Stimulated activated CD8-positive, alpha-beta memory T cell treated with anti-CD3 and anti-CD28 coated beads, Interleukin-4, amount 100 ng/mL, for 24 hours (primary cell): ENCODE measurements around the gene FZD1.

Experiments
- DNase-seq: peaks from one replicate; pipeline ENCODE4 v3.0.0-alpha.2; 2020; ENCODE audit warnings: low read depth

FZD1 gene

DNA sequence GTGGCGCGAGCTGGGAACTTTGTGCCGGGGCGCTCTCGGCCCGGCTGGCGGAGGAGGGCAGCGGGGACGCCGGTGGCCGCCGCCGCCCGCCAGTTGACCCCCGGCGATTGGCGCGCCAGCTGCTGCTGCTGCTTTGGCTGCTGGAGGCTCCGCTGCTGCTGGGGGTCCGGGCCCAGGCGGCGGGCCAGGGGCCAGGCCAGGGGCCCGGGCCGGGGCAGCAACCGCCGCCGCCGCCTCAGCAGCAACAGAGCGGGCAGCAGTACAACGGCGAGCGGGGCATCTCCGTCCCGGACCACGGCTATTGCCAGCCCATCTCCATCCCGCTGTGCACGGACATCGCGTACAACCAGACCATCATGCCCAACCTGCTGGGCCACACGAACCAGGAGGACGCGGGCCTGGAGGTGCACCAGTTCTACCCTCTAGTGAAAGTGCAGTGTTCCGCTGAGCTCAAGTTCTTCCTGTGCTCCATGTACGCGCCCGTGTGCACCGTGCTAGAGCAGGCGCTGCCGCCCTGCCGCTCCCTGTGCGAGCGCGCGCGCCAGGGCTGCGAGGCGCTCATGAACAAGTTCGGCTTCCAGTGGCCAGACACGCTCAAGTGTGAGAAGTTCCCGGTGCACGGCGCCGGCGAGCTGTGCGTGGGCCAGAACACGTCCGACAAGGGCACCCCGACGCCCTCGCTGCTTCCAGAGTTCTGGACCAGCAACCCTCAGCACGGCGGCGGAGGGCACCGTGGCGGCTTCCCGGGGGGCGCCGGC lies 870 bp downstream of the FZD1 start:
- no peak for DNase-seq

DNA sequence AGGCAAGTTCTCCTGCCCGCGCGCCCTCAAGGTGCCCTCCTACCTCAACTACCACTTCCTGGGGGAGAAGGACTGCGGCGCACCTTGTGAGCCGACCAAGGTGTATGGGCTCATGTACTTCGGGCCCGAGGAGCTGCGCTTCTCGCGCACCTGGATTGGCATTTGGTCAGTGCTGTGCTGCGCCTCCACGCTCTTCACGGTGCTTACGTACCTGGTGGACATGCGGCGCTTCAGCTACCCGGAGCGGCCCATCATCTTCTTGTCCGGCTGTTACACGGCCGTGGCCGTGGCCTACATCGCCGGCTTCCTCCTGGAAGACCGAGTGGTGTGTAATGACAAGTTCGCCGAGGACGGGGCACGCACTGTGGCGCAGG lies 1.4 kb downstream of the FZD1 start:
- no peak for DNase-seq

DNA sequence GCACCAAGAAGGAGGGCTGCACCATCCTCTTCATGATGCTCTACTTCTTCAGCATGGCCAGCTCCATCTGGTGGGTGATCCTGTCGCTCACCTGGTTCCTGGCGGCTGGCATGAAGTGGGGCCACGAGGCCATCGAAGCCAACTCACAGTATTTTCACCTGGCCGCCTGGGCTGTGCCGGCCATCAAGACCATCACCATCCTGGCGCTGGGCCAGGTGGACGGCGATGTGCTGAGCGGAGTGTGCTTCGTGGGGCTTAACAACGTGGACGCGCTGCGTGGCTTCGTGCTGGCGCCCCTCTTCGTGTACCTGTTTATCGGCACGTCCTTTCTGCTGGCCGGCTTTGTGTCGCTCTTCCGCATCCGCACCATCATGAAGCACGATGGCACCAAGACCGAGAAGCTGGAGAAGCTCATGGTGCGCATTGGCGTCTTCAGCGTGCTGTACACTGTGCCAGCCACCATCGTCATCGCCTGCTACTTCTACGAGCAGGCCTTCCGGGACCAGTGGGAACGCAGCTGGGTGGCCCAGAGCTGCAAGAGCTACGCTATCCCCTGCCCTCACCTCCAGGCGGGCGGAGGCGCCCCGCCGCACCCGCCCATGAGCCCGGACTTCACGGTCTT lies 1.9 kb downstream of the FZD1 start:
- DNase-seq = no peak

DNA sequence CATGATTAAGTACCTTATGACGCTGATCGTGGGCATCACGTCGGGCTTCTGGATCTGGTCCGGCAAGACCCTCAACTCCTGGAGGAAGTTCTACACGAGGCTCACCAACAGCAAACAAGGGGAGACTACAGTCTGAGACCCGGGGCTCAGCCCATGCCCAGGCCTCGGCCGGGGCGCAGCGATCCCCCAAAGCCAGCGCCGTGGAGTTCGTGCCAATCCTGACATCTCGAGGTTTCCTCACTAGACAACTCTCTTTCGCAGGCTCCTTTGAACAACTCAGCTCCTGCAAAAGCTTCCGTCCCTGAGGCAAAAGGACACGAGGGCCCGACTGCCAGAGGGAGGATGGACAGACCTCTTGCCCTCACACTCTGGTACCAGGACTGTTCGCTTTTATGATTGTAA lies 2.5 kb downstream of the FZD1 start:
- no peak for DNase-seq

DNA sequence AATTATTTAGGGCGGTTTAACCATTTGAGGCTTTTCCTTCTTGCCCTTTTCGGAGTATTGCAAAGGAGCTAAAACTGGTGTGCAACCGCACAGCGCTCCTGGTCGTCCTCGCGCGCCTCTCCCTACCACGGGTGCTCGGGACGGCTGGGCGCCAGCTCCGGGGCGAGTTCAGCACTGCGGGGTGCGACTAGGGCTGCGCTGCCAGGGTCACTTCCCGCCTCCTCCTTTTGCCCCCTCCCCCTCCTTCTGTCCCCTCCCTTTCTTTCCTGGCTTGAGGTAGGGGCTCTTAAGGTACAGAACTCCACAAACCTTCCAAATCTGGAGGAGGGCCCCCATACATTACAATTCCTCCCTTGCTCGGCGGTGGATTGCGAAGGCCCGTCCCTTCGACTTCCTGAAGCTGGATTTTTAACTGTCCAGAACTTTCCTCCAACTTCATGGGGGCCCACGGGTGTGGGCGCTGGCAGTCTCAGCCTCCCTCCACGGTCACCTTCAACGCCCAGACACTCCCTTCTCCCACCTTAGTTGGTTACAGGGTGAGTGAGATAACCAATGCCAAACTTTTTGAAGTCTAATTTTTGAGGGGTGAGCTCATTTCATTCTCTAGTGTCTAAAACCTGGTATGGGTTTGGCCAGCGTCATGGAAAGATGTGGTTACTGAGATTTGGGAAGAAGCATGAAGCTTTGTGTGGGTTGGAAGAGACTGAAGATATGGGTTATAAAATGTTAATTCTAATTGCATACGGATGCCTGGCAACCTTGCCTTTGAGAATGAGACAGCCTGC lies 3.1 kb downstream of the FZD1 start:
- DNase-seq = no peak

DNA sequence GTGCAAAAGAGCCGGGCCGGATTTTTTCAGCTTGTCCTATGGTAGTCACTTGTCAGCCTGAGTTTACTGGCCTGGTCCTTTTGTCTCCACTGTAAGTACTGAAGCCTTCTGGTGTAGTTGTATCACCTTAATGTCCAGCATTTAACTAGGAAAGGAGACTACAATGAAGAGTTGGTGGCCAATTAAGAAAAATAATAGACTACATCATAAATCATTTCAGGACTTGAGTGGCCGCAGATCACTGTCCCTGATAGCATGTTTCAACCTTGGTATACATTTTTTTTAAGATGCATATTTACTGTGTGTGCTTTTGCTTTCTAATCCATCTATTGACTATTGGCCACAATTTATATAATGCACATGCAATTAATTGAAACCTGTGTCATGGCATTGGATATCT lies 6.1 kb downstream of the FZD1 start:
- DNase-seq = no peak

DNA sequence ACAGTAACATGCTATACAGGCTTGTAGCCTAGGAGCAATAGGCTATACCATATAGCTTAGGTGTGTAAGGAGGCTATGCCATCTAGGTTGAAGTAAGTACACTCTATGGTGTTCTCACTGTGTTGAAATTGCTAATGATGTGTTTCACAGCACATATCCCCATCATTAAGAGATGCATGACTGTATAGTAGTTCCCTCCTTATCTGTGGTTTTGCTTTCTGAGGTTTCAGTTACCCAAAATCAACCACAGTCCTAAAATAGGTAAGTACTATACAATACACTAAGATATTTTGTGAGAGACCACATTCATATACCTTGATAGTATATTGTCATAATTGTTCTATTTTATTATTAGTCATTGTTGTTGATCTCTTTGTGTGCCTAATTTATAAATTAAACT lies 12.7 kb downstream of the FZD1 start:
- no peak for DNase-seq

DNA sequence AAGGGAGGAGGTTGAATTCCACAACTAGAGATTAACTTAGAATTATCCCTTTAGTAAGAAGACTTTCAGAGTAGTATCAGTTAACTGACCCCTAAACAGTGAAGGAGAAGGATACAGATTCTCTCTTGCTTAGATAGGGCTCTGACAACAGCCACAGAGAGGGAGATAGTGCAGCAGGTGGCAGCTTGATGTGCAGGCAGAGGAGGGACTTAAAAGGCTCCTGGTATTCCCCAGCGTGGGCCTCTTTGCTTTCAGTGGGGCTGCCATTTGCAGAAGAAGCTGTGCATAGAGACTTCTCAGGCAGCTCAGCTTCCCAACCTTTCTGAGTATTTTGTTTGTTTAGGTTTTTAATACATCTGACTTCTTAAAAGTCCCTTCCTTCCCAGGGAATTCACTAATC lies 16.0 kb downstream of the FZD1 start:
- no peak for DNase-seq

DNA sequence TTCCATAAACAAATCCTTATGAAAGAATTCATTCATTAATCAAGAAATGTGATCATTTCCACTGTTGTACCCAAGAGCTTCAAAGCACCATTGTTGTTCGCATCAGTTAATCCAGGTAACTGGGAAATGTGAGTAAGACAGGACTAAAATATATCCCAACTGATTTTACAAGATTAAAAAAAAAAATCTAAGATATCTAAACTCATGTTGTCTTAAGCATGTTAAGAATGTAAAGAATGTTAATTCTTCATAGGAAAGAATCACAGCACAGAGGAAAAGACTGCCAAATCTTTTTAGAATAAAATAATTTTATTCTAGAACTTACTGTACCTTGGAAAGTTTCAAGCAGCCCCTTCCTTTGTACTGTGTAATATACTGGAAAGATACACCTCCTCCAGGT lies 16.4 kb downstream of the FZD1 start:
- DNase-seq = no peak

DNA sequence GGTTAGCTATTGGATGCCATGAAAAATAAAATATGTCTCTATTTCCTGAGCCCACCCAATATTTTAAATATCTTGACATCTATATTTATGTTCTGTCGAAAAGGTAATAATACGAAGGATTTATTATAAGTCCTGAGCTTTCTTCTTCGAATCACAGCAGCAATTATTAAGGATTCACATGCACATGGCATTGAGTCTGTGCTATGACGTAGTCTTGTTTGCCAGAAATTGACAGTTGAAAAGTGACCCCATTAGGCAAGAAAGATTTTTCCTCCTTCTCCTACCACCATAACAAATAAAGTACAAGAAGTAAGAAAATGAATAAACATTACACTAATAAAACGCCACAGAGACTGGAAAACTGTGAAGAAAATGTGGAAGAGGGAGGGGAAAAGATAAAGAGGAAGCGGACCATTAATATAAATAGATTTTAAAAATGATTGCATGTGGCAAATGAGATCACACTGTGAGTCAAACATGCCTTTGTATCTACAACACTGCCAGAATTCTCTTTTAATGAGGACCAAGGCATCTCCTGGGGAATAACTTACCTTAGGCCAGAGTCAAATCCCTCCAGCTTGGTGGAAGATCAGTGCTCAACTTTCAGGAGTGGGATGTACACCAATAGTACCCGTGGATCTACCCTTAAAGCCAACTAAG lies 21.6 kb downstream of the FZD1 start:
- DNase-seq = no peak

DNA sequence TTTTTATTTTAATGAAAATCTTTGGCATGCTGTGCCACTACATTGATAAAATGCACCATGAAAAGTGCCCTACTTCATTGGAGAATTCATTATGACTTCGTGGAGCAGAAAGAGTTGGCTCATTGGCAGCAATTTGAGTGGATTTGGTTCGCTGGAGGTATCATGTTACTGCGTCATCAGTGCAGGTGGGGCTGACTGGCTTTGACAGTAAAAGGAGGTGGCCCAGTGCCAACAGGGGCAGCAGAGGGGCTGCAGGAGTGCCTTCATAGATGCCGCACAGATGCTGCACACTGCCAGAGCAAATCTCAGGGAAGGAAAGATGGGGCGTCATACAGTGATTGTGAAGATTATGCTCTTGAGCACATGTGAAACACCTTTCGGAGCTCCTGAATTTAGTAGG lies 22.2 kb downstream of the FZD1 start:
- no peak for DNase-seq

DNA sequence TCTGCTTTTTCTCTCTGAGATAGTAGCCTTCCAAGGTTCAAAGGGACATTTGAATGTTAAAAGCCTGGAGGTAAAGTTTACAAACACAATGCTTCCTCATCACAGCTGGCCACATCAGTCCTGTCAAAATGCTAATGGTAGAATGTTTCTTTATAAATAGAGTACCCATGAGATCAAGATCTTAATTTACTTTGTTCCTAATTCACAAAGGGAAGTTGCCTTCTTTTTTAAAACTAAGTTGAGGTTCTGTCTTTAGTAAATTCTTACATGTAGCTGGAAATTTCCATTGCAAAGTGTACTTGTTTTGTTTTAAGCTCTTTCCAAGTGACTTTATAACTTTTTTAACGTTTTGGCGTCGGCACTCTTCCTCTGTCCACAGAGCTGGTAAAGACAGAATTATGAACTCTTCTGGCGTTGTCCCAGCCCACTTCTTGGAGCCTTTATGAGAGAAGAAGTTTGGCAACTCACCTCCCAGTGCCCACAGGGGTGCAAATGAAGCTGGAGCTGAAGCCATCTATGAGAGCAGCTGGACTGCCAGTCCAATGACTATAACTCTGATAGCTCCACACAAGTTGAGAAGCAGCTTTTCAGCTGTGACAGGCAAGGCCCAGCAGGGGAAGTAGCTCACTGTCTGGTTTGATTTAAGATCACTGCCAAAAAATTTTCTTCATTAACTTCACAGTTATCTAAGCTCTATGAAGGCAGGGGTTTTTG lies 23.3 kb downstream of the FZD1 start:
- DNase-seq = no peak

DNA sequence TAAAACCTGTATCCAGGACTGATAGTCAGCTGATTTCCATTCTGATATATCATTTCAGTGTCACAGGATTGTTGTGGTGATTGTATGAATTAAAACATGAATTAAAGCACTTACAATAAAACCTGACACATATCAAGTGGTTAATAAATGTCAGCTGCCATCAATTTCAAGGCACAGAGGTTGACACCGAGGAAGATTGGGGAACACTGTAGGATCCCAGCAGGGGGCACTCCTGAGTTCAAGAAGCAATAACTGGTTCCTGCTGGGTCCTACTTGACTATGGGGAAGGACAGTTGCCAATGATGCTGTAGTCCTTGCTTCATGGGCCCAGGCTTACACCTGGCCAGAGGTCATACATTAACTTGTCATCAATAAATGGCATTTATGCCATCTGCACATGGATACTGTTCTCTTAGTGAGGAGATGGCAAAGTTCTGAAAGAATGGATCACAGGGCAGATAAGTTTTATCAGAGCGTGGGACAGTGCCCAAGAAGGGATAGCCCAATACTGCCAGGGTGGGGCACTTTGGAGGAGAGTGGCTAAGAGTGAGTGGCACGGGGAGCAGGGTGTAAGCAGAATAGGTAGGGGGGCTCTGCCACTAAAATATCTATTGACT lies 24.1 kb downstream of the FZD1 start:
- DNase-seq = no peak

DNA sequence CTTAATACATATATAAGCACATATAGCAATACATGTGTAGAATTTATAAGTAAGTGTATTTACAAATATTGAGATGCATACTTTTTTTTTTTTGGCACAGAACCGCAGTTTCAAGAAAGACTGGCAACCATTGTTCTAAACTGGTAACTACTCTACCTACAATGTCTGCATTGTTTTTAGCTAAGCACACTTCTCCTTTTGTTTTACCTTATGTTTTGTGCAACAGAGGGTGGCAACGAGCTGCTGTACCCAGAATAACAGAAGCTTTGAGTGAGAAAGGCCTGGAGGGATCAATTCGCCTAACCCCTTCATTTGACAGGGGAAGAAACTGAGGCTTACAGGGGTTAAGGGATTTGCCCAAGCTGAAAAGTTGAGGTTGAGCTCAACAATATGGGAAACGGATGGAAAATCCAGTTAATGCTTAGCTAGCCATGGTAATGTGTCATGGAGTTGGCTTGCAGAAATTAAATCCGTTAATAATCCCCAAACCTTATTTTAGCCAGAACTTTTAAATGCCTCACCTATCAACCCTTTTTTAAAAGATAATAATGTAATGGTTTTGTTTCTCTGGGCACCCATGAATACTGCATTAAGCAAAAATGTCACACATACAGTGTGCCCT lies 25.5 kb downstream of the FZD1 start:
- DNase-seq = no peak

DNA sequence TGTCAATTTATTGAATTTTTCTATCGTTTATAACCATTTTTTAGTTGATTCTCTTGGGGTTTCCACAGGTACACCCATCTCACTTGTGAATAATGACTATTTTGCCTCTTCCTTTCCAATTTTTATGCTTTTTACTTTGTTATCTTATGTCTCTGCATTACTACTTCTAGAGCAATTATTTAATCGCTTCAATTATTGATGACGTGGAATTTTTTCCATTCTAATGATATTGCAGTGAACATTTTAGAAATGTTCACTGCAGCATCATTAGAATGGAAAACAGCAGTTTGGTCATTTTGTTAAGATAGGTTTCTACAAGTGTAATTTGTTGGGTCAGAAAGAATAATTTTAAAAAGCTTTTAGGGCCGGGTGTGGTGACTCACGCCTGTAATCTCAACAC lies 27.1 kb downstream of the FZD1 start:
- DNase-seq = no peak

DNA sequence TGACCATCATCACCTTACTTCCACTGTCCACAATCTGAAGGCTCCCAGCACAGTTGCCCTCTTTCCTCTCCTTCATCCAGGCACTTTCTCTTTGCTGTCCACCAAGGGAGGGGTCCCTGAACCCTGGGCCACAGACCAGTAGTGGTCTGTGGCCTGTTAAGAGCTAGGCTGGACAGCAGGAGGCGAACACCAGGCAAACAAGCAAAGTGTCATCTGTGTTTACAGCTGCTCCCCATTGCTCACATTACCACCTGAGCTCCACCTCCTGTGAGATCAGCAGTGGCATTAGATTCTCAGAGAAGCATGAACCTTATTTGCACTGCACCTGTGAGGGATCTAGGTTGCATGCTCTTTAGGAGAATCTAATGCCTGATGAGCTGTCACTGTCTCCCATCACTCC lies 27.7 kb downstream of the FZD1 start:
- no peak for DNase-seq

DNA sequence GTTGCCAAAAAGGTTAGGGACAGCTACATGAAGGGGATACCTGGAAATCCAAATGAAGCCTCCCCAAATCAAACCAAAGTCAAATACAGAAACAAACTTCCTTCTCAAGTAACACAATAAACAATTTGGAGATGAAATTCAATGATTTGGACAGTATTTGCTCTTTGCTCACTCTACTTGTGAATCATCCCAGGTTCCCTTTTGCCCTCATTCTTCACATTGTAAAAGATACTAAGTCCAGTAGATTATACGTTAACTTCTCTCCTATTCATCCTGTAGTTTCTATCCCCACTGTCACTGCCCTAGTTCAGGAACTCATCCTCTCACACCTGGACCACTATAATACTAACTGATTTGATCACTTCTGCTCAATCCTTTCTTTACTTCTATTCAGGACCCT lies 28.3 kb downstream of the FZD1 start:
- DNase-seq = no peak

DNA sequence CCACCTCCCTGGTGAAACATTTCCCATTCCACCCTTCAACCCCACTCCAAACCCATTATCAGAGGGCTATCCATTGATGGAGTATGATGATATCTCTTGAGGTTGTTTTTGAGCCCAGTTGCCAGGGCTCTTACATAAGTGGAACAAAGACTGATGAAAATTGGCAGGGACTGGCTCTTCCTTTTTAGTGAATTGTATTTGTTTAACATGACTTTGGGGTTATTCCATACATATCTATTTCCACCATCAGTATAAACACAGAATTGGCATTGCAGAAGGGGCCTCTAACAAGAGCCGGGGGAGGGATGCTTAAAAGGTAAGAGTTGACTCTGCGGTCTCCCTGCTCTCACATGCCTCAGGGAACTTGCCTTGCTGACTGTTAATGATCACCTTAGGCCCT lies 28.9 kb downstream of the FZD1 start:
- no peak for DNase-seq

DNA sequence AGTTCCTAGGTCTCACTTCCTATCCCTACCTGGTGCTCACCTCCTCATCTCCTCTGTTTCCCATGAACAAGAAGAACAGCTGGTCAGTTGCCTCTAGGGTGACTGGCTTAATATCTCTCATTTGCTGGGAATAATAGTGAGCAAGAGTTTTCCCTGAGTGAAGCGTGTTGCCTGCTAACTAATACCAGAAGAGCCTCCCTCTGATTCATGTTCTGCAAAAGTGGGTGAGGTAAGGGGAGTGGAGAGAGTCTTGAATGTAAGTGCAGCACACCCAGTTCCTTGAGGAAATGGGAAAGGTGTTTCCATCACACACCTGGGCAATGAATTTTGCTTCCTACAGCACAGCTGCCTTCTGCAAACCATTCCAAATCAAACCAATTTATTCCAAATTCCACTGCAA lies 29.6 kb downstream of the FZD1 start:
- DNase-seq = no peak

DNA sequence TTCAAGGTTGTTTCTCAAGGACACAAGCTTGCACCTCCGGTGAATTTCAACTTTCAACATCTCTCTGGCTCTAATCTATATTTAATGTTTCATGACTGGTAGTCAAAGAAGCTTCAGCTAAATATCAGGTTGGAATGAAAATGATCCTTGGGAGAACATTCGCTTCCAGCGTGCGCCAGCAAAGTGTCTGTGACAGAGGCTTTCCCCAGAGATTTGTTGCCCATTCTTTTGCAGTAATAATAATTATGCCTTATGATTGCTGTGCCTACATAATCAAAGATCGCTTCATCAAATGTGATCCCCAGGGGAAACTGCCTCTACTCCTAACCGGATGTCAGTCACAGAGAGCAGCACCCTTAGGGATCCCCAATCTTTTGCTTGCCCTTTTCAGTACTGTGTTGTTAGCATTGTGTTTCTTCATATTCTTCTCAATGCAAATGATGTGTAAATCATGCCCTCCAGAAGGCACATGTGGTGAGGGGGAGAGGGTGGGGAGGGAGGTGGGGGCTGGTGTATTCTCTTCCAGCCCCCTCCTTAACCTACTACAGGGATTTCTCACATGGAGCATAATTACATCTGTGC lies 30.5 kb downstream of the FZD1 start:
- no peak for DNase-seq

DNA sequence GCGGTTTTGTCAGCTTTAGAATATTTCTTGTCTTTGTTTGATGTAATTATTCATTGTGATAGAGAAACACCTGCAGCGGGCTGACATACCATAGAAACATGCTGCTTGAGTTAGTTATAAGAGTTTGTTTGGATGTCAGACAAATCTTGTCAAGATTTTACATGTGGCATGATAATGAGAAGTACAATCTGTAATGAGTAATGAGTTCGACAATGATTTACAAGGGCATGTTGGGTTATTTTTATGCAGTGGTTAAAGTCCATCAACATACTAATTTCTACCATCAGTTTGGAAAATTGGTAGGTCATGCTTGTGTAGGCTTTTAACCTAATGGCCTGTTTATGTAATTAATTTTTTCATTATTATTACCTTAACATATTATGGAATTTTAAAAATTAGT lies 31.3 kb downstream of the FZD1 start:
- no peak for DNase-seq
